AG09319 (cell line): ENCODE measurements around the gene PDK2.
A peak's percentile ranks its signal among the peaks of the same experiment; 100 is the strongest.

ENCODE experiments used
- DNase-seq: peaks from one replicate; pipeline ENCODE4 v3.0.0-alpha.2; 2010; ENCODE audit warnings: low read depth; ENCODE audit errors: extremely low read depth
- TF ChIP-seq, protein P1 (sequence below): IDR thresholded peaks from 2 replicates; pipeline ENCODE4 v1.5.1; 2011; ENCODE audit warnings: low read depth, mild to moderate bottlenecking, inconsistent platforms, low read length, moderate library complexity

The PDK2 gene

GRCh38 chr17:50139185-50139783 lies 44.1 kb downstream of the PDK2 start:
- no peak for DNase-seq
- TF ChIP-seq, protein P1, sequence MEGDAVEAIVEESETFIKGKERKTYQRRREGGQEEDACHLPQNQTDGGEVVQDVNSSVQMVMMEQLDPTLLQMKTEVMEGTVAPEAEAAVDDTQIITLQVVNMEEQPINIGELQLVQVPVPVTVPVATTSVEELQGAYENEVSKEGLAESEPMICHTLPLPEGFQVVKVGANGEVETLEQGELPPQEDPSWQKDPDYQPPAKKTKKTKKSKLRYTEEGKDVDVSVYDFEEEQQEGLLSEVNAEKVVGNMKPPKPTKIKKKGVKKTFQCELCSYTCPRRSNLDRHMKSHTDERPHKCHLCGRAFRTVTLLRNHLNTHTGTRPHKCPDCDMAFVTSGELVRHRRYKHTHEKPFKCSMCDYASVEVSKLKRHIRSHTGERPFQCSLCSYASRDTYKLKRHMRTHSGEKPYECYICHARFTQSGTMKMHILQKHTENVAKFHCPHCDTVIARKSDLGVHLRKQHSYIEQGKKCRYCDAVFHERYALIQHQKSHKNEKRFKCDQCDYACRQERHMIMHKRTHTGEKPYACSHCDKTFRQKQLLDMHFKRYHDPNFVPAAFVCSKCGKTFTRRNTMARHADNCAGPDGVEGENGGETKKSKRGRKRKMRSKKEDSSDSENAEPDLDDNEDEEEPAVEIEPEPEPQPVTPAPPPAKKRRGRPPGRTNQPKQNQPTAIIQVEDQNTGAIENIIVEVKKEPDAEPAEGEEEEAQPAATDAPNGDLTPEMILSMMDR: no peak

- no peak for DNase-seq
- TF ChIP-seq, protein P1: peak; percentile 87
Measured at GRCh38 chr17:50139950-50140885, 45.1 kb downstream of the PDK2 start.

DNA sequence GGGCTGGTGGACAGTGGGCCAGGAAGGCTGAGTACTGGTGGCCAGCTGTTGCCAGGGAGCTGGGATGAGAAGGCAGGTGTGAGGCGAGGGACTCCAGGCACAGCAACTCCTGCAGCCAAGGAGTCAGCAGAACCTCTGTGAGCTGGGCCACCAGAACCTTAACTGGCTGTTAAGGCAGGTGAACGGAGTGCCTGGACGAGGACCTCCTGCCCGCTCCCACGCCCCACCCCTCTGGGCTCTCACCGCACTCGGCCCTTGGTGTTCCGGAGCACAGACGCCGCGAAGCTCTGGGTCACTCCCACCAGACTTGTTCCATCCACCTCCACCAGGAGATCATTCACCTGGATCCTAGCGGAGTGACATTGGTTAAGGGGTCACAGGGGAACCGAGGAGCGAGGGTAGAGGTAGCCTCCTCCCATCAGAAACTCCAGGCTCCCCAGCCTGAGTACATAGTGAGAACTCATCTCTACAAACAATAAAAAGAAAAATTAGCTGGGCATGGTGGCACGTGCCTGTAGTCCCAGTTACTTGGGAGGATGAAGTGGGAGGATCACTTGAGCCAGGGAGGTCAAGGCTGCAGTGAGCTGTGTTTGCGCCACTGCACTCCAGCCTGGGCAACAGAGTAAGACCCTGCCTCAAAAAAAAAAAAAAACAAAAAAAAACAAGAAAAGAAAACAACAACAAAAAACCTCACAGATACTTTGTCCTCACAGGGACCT lies 46.0 kb downstream of the PDK2 start:
- no peak for DNase-seq
- TF ChIP-seq, protein P1: no peak

GRCh38 chr17:50141745-50142110 lies 46.6 kb downstream of the PDK2 start:
- TF ChIP-seq, protein P1: no peak
- DNase-seq: no peak

GRCh38 chr17:50143461-50144176 lies 48.5 kb downstream of the PDK2 start:
- DNase-seq: no peak
- TF ChIP-seq, protein P1: no peak

GRCh38 chr17:50144355-50144754 lies 49.2 kb downstream of the PDK2 start:
- TF ChIP-seq, protein P1: no peak
- DNase-seq: no peak
